H7 (cell line): ENCODE data around the gene PIWIL4. TPM values are rescaled to one million over a fixed set of nuclear protein-coding genes. Genes with fewer than 3 reads are reported as not detected.

Source experiments
- DNase-seq: peaks from one replicate; pipeline ENCODE4 v3.0.0; 2012
- H3K27me3 ChIP-seq: 2 replicates; pipeline ENCODE4 v1.6.0; 2011; ENCODE audit warnings: mild to moderate bottlenecking, low read length; ENCODE audit not compliant: control insufficient read depth, insufficient read depth
- H3K36me3 ChIP-seq: replicated peaks from 2 replicates; pipeline ENCODE4 v1.5.1; 2011; ENCODE audit warnings: low read length; ENCODE audit not compliant: control insufficient read depth, insufficient read depth
- H3K4me3 ChIP-seq: 2 replicates; pipeline ENCODE4 v1.5.1; 2011; ENCODE audit warnings: low read depth, mild to moderate bottlenecking, control low read depth, low read length, moderate library complexity; ENCODE audit not compliant: insufficient read depth
- total RNA-seq: library from RNA; depleted of rRNA; stranded (reverse); fragments of >200 nt; shearing (Covaris generic); gene quantifications from 2 replicates; pipeline ENCODE4 v1.2.3, GENCODE V29; 2014

PIWIL4 gene
- total RNA-seq, 1 experiment from 2014 or later, result 1.2 TPM

GRCh38 chr11:94649254-94649653 lies 82.1 kb downstream of the PIWIL4 start:
- H3K4me3 ChIP-seq, result no peak overlapping the region

GRCh38 chr11:94649964-94650623 lies 82.9 kb downstream of the PIWIL4 start:
- Histone ChIP-seq H3K4me3 (peak overlapping the region; percentile 54), H3K27me3 (no peaks in the 10 kb centered on the region), H3K36me3 (peaks cover 9% of the 10 kb centered on the region)
- DNase-seq, result peak; percentile 25

More at GRCh38 chr11:94649254-94649653, 82.1 kb downstream of the PIWIL4 start:
- no peaks in the 10 kb centered on the region for H3K27me3 ChIP-seq
- no peak for DNase-seq
- H3K36me3 ChIP-seq, result peaks cover 9% of the 10 kb centered on the region

GRCh38 chr11:94650756-94651155 lies 83.6 kb downstream of the PIWIL4 start:
- peaks cover 9% of the 10 kb centered on the region for H3K36me3 ChIP-seq
- H3K4me3 ChIP-seq, result peak overlapping the region; percentile 54
- no peaks in the 10 kb centered on the region for H3K27me3 ChIP-seq
- no peak for DNase-seq

GRCh38 chr11:94652735-94653284 lies 85.6 kb downstream of the PIWIL4 start:
- Histone ChIP-seq H3K36me3 (peaks cover 11% of the 10 kb centered on the region), H3K4me3 (peak overlapping the region; percentile 54), H3K27me3 (no peaks in the 10 kb centered on the region)
- DNase-seq, result no peak

- no peak for DNase-seq
- Histone ChIP-seq H3K4me3 (no peak overlapping the region; the same call in 1 of the 2 replicates), H3K27me3 (no peaks in the 10 kb centered on the region), H3K36me3 (peaks cover 11% of the 10 kb centered on the region)
Measured at GRCh38 chr11:94653561-94653960, 86.4 kb downstream of the PIWIL4 start.

- DNase-seq, result no peak
- H3K27me3 ChIP-seq, result no peaks in the 10 kb centered on the region
- peaks cover 11% of the 10 kb centered on the region for H3K36me3 ChIP-seq
- H3K4me3 ChIP-seq, result no peak overlapping the region
Measured at GRCh38 chr11:94654201-94654600, 87.0 kb downstream of the PIWIL4 start.

GRCh38 chr11:94655291-94655690 lies 88.1 kb downstream of the PIWIL4 start:
- Histone ChIP-seq H3K36me3 (peaks cover 11% of the 10 kb centered on the region), H3K4me3 (no peak overlapping the region), H3K27me3 (no peaks in the 10 kb centered on the region)
- no peak for DNase-seq

- Histone ChIP-seq H3K4me3 (no peak overlapping the region), H3K36me3 (peaks cover 11% of the 10 kb centered on the region), H3K27me3 (no peaks in the 10 kb centered on the region)
- no peak for DNase-seq
Measured at GRCh38 chr11:94655956-94656355, 88.8 kb downstream of the PIWIL4 start.

- H3K27me3 ChIP-seq, result no peaks in the 10 kb centered on the region
- H3K4me3 ChIP-seq, result no peak overlapping the region
- DNase-seq, result no peak
- H3K36me3 ChIP-seq, result peaks cover 7% of the 10 kb centered on the region
Measured at GRCh38 chr11:94656968-94657367, 89.8 kb downstream of the PIWIL4 start.

GRCh38 chr11:94657629-94658028 lies 90.5 kb downstream of the PIWIL4 start:
- Histone ChIP-seq H3K27me3 (no peaks in the 10 kb centered on the region), H3K36me3 (peaks cover 6% of the 10 kb centered on the region), H3K4me3 (no peak overlapping the region)
- no peak for DNase-seq

GRCh38 chr11:94658386-94658785 lies 91.2 kb downstream of the PIWIL4 start:
- no peaks in the 10 kb centered on the region for H3K27me3 ChIP-seq
- H3K4me3 ChIP-seq, result no peak overlapping the region
- H3K36me3 ChIP-seq, result peaks cover 4% of the 10 kb centered on the region; the same call in 1 of the 2 replicates
- no peak for DNase-seq

GRCh38 chr11:94658888-94659287 lies 91.7 kb downstream of the PIWIL4 start:
- Histone ChIP-seq H3K36me3 (peaks cover 2% of the 10 kb centered on the region; the same call in 1 of the 2 replicates), H3K4me3 (no peak overlapping the region), H3K27me3 (no peaks in the 10 kb centered on the region)
- no peak for DNase-seq

GRCh38 chr11:94661444-94661843 lies 94.3 kb downstream of the PIWIL4 start:
- Histone ChIP-seq H3K4me3 (no peak overlapping the region), H3K36me3 (peaks cover 4% of the 10 kb centered on the region), H3K27me3 (no peaks in the 10 kb centered on the region)
- DNase-seq, result no peak

GRCh38 chr11:94662065-94662779 lies 95.1 kb downstream of the PIWIL4 start:
- peaks cover 4% of the 10 kb centered on the region for H3K36me3 ChIP-seq
- no peak for DNase-seq
- no peaks in the 10 kb centered on the region for H3K27me3 ChIP-seq
- H3K4me3 ChIP-seq, result no peak overlapping the region

GRCh38 chr11:94662846-94663390 lies 95.8 kb downstream of the PIWIL4 start:
- no peak overlapping the region for H3K4me3 ChIP-seq
- no peak for DNase-seq
- H3K27me3 ChIP-seq, result no peaks in the 10 kb centered on the region
- peaks cover 2% of the 10 kb centered on the region; the same call in 1 of the 2 replicates for H3K36me3 ChIP-seq
